SK-N-SH (cell line): ENCODE data around the gene ANKS1B. TPM values are rescaled to one million over a fixed set of nuclear protein-coding genes. Genes with fewer than 3 reads are reported as not detected.

Experiments used
- CTCF ChIA-PET: fragments of 300-600, 350-600 bp; formaldehyde crosslinking; extraction: SDS; loops from one replicate; lab custom pipeline; 2021; lab: Yijun Ruan, JAX
- POLR2A ChIA-PET: fragments of 350-600 bp; sonication (Branson Sonifier 250); formaldehyde crosslinking; extraction: SDS; loops from one replicate; lab custom pipeline; 2020; ENCODE audit warnings: antibody characterized with exemption, inconsistent platforms; lab: Yijun Ruan, JAX
- DNase-seq: peaks from one replicate; pipeline ENCODE4 v3.0.0; 2012
- H2AFZ ChIP-seq: fragments of 200-600 bp; sonication (generic); 2 replicates; pipeline ENCODE4 v1.8.1; 2016; ENCODE audit warnings: antibody characterized with exemption, mild to moderate bottlenecking, low read depth
- H3F3A ChIP-seq: fragments of 200-600 bp; sonication (generic); replicated peaks from 2 replicates; pipeline ENCODE3; 2016; ENCODE audit warnings: antibody characterized with exemption, mild to moderate bottlenecking; ENCODE audit not compliant: insufficient read depth
- H3K27ac ChIP-seq, 2 experiments: fragments of 200-500 bp in 1 of 2; fragments of 200-600 bp in 1 of 2; sonication (Bioruptor generic) in 1 of 2; sonication (generic), shearing (Covaris generic) in 1 of 2; 2 replicates each; pipeline versions ENCODE4 v1.5.1 to v1.6.1; 2014 to 2016; ENCODE audit warnings: low read depth in 2 of 2, inconsistent platforms in 1 of 2, low read length in 1 of 2, mild to moderate bottlenecking in 1 of 2, mixed read lengths in 1 of 2
- H3K27me3 ChIP-seq: fragments of 200-600 bp; sonication (generic), shearing (Covaris generic); 2 replicates; pipeline ENCODE4 v1.6.1; 2016; ENCODE audit warnings: mixed run types; ENCODE audit not compliant: insufficient read depth
- H3K36me3 ChIP-seq, 2 experiments: fragments of 200-500 bp in 1 of 2; fragments of 200-600 bp in 1 of 2; sonication (Bioruptor generic) in 1 of 2; sonication (generic) in 1 of 2; replicated peaks in 1 of 2; 2 replicates each; pipeline versions ENCODE3 to v1.5.1; 2014 to 2016; ENCODE audit warnings: low read length in 1 of 2, mild to moderate bottlenecking in 1 of 2; ENCODE audit not compliant: insufficient read depth in 2 of 2, control insufficient read depth in 1 of 2
- H3K4me1 ChIP-seq, 2 experiments: fragments of 200-500 bp in 1 of 2; fragments of 200-600 bp in 1 of 2; sonication (Bioruptor generic) in 1 of 2; sonication (generic), shearing (Covaris generic) in 1 of 2; 2 replicates each; pipeline versions ENCODE4 v1.5.1 to v1.6.1; 2014 to 2016; ENCODE audit warnings: low read depth in 1 of 2, low read length in 1 of 2, mixed run types in 1 of 2; ENCODE audit not compliant: insufficient read depth in 2 of 2, control insufficient read depth in 1 of 2
- H3K4me2 ChIP-seq: fragments of 200-600 bp; sonication (generic), shearing (Covaris generic); 2 replicates; pipeline ENCODE4 v1.6.1; 2017; ENCODE audit warnings: mixed run types
- H3K4me3 ChIP-seq, 2 experiments: fragments of 200-500 bp in 1 of 2; fragments of 200-600 bp in 1 of 2; sonication (Bioruptor generic) in 1 of 2; sonication (generic), shearing (Covaris generic) in 1 of 2; 2 replicates each; pipeline versions ENCODE4 v1.5.1 to v1.8.1; 2014 to 2016; ENCODE audit warnings: low read depth in 2 of 2, inconsistent platforms in 1 of 2, low read length in 1 of 2, mild to moderate bottlenecking in 1 of 2, mixed read lengths in 1 of 2, moderate library complexity in 1 of 2
- H3K79me2 ChIP-seq: fragments of 200-600 bp; sonication (generic); 2 replicates; pipeline ENCODE4 v1.8.1; 2017; ENCODE audit warnings: mild to moderate bottlenecking; ENCODE audit not compliant: insufficient read depth
- H3K9ac ChIP-seq: fragments of 200-600 bp; sonication (generic); 2 replicates; pipeline ENCODE4 v1.6.1; 2017; ENCODE audit warnings: mixed run types
- H3K9me2 ChIP-seq: fragments of 200-600 bp; sonication (generic); 2 replicates; pipeline ENCODE4 v1.6.1; 2017; ENCODE audit warnings: mixed run types
- H3K9me3 ChIP-seq: fragments of 200-600 bp; sonication (generic); 2 replicates; pipeline ENCODE4 v1.6.1; 2017; ENCODE audit warnings: mixed run types, mild to moderate bottlenecking, moderate library complexity
- H4K20me1 ChIP-seq: fragments of 200-600 bp; sonication (generic); 2 replicates; pipeline ENCODE4 v1.6.1; 2017; ENCODE audit warnings: mild to moderate bottlenecking, mixed run types; ENCODE audit not compliant: insufficient read depth
- CHD2 ChIP-seq: fragments of 150-350 bp; IDR thresholded peaks from 2 replicates; pipeline ENCODE4 v1.6.1; 2018; ENCODE audit warnings: low read length; ENCODE audit not compliant: partially characterized antibody
- FOSL2 ChIP-seq: IDR thresholded peaks from 2 replicates; pipeline ENCODE4 v1.4.0; 2012; ENCODE audit warnings: low read depth, mild to moderate bottlenecking, moderate library complexity, borderline replicate concordance
- FOXJ3 ChIP-seq: sonication (generic); formaldehyde crosslinking; IDR thresholded peaks from 2 replicates; pipeline ENCODE4 v1.5.1; 2020; ENCODE audit warnings: mild to moderate bottlenecking, missing genetic modification reagents
- GABPA ChIP-seq: IDR thresholded peaks from 2 replicates; pipeline ENCODE4 v1.4.0; 2012; ENCODE audit warnings: low read depth, mild to moderate bottlenecking
- GATA2 ChIP-seq: sonication (generic); formaldehyde crosslinking; IDR thresholded peaks from 2 replicates; pipeline ENCODE4 v1.5.0; 2020; ENCODE audit warnings: mild to moderate bottlenecking, missing genetic modification reagents
- IRF3 ChIP-seq: fragments of 150-350 bp; IDR thresholded peaks from 2 replicates; pipeline ENCODE4 v1.6.1; 2016; ENCODE audit warnings: mild to moderate bottlenecking, low read depth, low read length
- MXI1 ChIP-seq: IDR thresholded peaks from 2 replicates; pipeline ENCODE4 v1.6.1; 2012; ENCODE audit warnings: mild to moderate bottlenecking, low read depth, low read length, improper control_type of control experiment
- NRF1 ChIP-seq: IDR thresholded peaks from 2 replicates; pipeline ENCODE4 v1.6.1; 2012; ENCODE audit warnings: low read depth, mild to moderate bottlenecking, low read length
- PBX3 ChIP-seq: IDR thresholded peaks from 2 replicates; pipeline ENCODE4; 2012
- RAD21 ChIP-seq: IDR thresholded peaks from 2 replicates; pipeline ENCODE4 v1.6.1; 2012; ENCODE audit warnings: mild to moderate bottlenecking, low read length
- RCOR1 ChIP-seq: fragments of 150-350 bp; IDR thresholded peaks from 2 replicates; pipeline ENCODE4 v1.6.1; 2017; ENCODE audit warnings: antibody characterized with exemption, low read length
- REST ChIP-seq: IDR thresholded peaks from 2 replicates; pipeline ENCODE4 v1.6.1; 2012; ENCODE audit warnings: mild to moderate bottlenecking, low read depth, low read length, moderate library complexity
- RFX5 ChIP-seq: IDR thresholded peaks from 2 replicates; pipeline ENCODE4 v1.6.1; 2012; ENCODE audit warnings: mild to moderate bottlenecking, improper control_type of control experiment, low read length
- SIN3A ChIP-seq: IDR thresholded peaks from 2 replicates; pipeline ENCODE4 v1.6.1; 2012; ENCODE audit warnings: low read depth, mild to moderate bottlenecking, low read length, moderate library complexity, borderline replicate concordance
- SMC3 ChIP-seq: IDR thresholded peaks from 2 replicates; pipeline ENCODE4 v1.6.1; 2012; ENCODE audit warnings: low read depth, low read length, improper control_type of control experiment
- TAF1 ChIP-seq: IDR thresholded peaks from 2 replicates; pipeline ENCODE4 v1.6.1; 2012; ENCODE audit warnings: low read depth, mild to moderate bottlenecking, low read length, moderate library complexity, borderline replicate concordance
- TCF12 ChIP-seq: IDR thresholded peaks from 2 replicates; pipeline ENCODE4 v1.4.0; 2012
- TEAD4 ChIP-seq: IDR thresholded peaks from 2 replicates; pipeline ENCODE4 v1.4.0; 2012; ENCODE audit warnings: mild to moderate bottlenecking, borderline replicate concordance; ENCODE audit not compliant: insufficient read depth
- WGBS: methylation state at CpG from one replicate; pipeline ENCODE4 v1.1.6; 2017; ENCODE audit warnings: low lambda C conversion rate; 5-methylcytosine and 5-hydroxymethylcytosine counted together
- polyA plus RNA-seq, 3 experiments: library from polyadenylated mRNA; depleted of rRNA; stranded (reverse); fragments of >200 nt; gene quantifications; 2 replicates each; pipeline ENCODE4 v1.2.3, GENCODE V29; 2012

Gene ANKS1B
- polyA plus RNA-seq, 1 of the 3 experiments (the other 2 are of a cell fraction), result 1.8 TPM

- no peak overlapping the region for H3K4me2 ChIP-seq
- H4K20me1 ChIP-seq, result no peaks in the 10 kb centered on the region
- H3K9me3 ChIP-seq, result no peaks in the 10 kb centered on the region
- ChIA-PET CTCF (no interaction called here), POLR2A (no interaction called here)
- WGBS, result 74% methylated on average over 2 of the region's 2 CpGs
- no peaks in the 10 kb centered on the region for H3K79me2 ChIP-seq
- no peaks in the 10 kb centered on the region for H3K9me2 ChIP-seq
- no peaks in the 10 kb centered on the region for H3K27me3 ChIP-seq
- H3K4me1 ChIP-seq, result peaks cover 0 to 4% of the 10 kb centered on the region in 2 experiments; a peak in 1 of 4 replicates
- TF ChIP-seq TAF1 (no peak), MXI1 (no peak), SIN3A (no peak), RAD21 (no peak), REST (no peak), TEAD4 (no peak), GABPA (no peak)
- DNase-seq, result no peak
- H3K27ac ChIP-seq, result no peak overlapping the region
- no peak overlapping the region for H3K9ac ChIP-seq
- no peak overlapping the region for H3K4me3 ChIP-seq
- H3F3A ChIP-seq, result no peaks in the 10 kb centered on the region
- no peaks in the 10 kb centered on the region for H3K36me3 ChIP-seq
- no peak overlapping the region for H2AFZ ChIP-seq
Observed at GRCh38 chr12:99979471-99979870, 5.3 kb downstream of the ANKS1B start.

GRCh38 chr12:99978152-99978551 is 6.6 kb downstream of the ANKS1B start:
- H3K4me2 ChIP-seq, result no peak overlapping the region
- H3K4me1 ChIP-seq, result no peaks in the 10 kb centered on the region
- no peak overlapping the region for H3K27ac ChIP-seq
- H3K9me3 ChIP-seq, result no peaks in the 10 kb centered on the region
- no peak for TF ChIP-seq IRF3
- TF ChIP-seq FOXJ3 (CRISPR knock-in tag), result no peak
- TF ChIP-seq RFX5, result no peak
- TF ChIP-seq NRF1, result no peak
- no peak for TF ChIP-seq GATA2 (CRISPR knock-in tag)
- no peak for TF ChIP-seq FOSL2
- no peak for TF ChIP-seq PBX3
- no peak for TF ChIP-seq GABPA
- TF ChIP-seq CHD2, result no peak
- no peak for TF ChIP-seq TCF12
- no peak for TF ChIP-seq SMC3
- no peak for TF ChIP-seq RCOR1
- H3K4me3 ChIP-seq, result no peak overlapping the region
- no peaks in the 10 kb centered on the region for H3K36me3 ChIP-seq
- CTCF ChIA-PET, result no interaction called here
- H2AFZ ChIP-seq, result no peak overlapping the region
- no peaks in the 10 kb centered on the region for H3F3A ChIP-seq
- H3K9ac ChIP-seq, result no peak overlapping the region
- H3K79me2 ChIP-seq, result no peaks in the 10 kb centered on the region
- 50% methylated on average over 1 of the region's 1 CpG for WGBS
- no peak for DNase-seq
- POLR2A ChIA-PET, result no interaction called here
- no peaks in the 10 kb centered on the region for H3K27me3 ChIP-seq
- no peaks in the 10 kb centered on the region for H4K20me1 ChIP-seq
- H3K9me2 ChIP-seq, result no peaks in the 10 kb centered on the region
